NB4 (cell line): ENCODE data around the gene CDC42.
"Not testable (repeated sequence)": the region's sequence is repeated elsewhere in the genome, so short reads cannot be mapped to it uniquely, and the experiment has no call there.

Experiments used
- DNase-seq: peaks from one replicate; pipeline ENCODE4 v3.0.0; 2010; ENCODE audit warnings: low read depth
- H3K4me3 ChIP-seq: one replicate; pipeline ENCODE4 v1.5.1; 2011; ENCODE audit warnings: mild to moderate bottlenecking, low read depth, low read length, moderate library complexity
- CTCF ChIP-seq: IDR thresholded peaks from one replicate; pipeline ENCODE4 v1.5.1; 2012; ENCODE audit warnings: low read depth, low read length
- MYC ChIP-seq: IDR thresholded peaks from 2 replicates; pipeline ENCODE4 v1.6.1; 2011; ENCODE audit warnings: low read depth, low read length
- POLR2A ChIP-seq: IDR thresholded peaks from 2 replicates; pipeline ENCODE4 v1.6.1; 2011; ENCODE audit warnings: mild to moderate bottlenecking; ENCODE audit not compliant: insufficient read length; ENCODE audit errors: extremely low read depth
- TF ChIP-seq, protein P1 (sequence below): IDR thresholded peaks from 2 replicates; pipeline ENCODE4 v1.6.1; 2011; ENCODE audit warnings: low read depth, low read length

The CDC42 gene

DNA sequence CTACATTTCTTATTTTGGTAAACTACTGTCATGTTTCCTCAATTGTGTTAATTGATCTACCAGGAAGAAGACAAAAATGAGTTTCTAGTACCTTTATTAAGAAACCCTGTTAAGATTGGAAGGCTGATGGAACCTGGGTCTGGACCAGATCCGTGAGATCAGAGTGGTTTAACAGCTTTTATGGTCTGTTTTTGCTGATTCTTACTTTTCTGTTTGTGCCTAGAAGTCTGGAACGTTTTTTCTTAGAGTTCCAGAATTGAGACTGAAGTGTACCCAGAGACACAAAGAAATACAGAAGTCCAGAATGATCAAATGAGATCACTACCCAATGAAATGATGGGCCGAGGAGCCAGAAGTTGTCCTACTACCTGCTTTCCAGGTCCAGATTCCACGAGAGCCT, 22.5 kb upstream of the CDC42 start:
- DNase-seq = no peak
- H3K4me3 ChIP-seq = no peak overlapping the region
- TF ChIP-seq CTCF = no peak
- TF ChIP-seq MYC = no peak
- TF ChIP-seq, protein P1, sequence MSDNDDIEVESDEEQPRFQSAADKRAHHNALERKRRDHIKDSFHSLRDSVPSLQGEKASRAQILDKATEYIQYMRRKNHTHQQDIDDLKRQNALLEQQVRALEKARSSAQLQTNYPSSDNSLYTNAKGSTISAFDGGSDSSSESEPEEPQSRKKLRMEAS = no peak
- no peak for TF ChIP-seq POLR2A

GRCh38 chr1:22030473-22030872, 22.0 kb upstream of the CDC42 start:
- TF ChIP-seq MYC (no peak), CTCF (no peak)
- H3K4me3 ChIP-seq = no peak overlapping the region
- peak; percentile 42 for DNase-seq

GRCh38 chr1:22031214-22031962, 21.1 kb upstream of the CDC42 start:
- no peak overlapping the region for H3K4me3 ChIP-seq
- TF ChIP-seq, protein P1 = no peak
- TF ChIP-seq CTCF (no peak), POLR2A (no peak), MYC (no peak)
- DNase-seq = no peak

DNA sequence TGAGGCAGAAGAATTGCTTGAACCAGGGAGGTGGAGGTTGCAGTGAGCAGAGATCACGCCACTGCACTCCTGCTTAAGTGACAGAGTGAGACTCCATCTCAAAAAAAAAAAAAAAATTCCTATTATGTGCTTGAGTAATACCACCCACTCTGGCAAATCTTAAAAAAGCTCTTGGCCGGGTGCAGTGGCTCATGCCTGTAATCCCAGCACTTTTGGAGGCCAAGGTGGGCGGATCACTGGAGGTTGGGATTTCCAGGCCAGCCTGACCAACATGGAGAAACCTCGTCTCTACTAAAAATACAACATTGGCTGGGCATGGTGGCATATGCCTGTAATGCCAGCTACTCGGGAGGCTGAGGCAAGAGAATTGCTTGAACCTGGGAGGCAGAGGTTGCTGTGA, 17.7 kb upstream of the CDC42 start:
- DNase-seq, H3K4me3 ChIP-seq: not testable (repeated sequence)

- DNase-seq = no peak
- no peak for TF ChIP-seq CTCF
- no peak for TF ChIP-seq POLR2A
- TF ChIP-seq MYC = no peak
- TF ChIP-seq, protein P1 = no peak
- H3K4me3 ChIP-seq = no peak overlapping the region
These were observed 15.0 kb upstream of the CDC42 start for GRCh38 chr1:22037520-22037919.

GRCh38 chr1:22038036-22038435, 14.5 kb upstream of the CDC42 start:
- TF ChIP-seq MYC (no peak), CTCF (no peak), POLR2A (no peak)
- TF ChIP-seq, protein P1 = no peak
- no peak overlapping the region for H3K4me3 ChIP-seq
- no peak for DNase-seq
